HG03159 (cell line): ENCODE measurements around the gene IDH3G.

Experiments used
- ATAC-seq: cut with Tn5 transposase; IDR thresholded peaks from one replicate; pipeline ENCODE4 v1.9.1; 2021; ENCODE audit warnings: mild to moderate bottlenecking, moderate library complexity; ENCODE audit not compliant: unreplicated experiment

Gene IDH3G

DNA sequence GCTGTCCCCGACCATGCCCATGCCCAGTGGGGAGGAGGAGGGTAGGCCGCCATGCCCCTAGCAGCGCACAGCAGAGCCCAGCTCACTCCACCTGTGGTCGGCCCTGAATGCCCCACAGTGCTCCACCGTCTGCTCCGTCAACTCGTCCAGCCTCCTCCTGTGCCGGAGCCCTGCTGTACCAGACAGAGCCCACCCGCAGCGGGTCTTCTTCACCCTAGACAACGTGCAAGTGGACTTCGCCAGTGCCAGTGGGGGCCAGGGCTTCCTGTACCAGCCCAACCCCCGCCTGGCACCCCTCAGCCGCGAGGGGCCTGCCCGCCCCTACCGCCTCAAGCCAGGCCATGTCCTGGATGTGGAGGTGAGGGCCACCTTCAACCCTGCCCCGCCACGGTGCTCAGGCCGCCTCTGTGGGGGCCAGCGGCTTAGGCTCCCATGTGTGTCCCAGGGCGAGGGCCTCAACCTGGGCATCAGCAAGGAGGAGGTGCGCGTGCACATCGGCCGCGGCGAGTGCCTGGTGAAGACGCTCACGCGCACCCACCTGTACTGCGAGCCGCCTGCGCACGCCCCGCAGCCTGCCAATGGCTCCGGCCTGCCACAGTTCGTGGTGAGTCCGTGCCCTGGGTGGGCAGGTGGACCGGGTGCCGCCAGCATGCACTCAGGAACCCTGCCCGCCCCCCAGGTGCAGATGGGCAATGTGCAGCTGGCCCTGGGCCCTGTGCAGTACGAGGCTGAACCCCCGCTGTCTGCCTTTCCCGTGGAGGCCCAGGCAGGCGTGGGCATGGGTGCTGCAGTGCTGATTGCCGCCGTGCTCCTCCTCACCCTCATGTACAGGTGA lies 20.2 kb downstream of the IDH3G start:
- no peak for ATAC-seq

DNA sequence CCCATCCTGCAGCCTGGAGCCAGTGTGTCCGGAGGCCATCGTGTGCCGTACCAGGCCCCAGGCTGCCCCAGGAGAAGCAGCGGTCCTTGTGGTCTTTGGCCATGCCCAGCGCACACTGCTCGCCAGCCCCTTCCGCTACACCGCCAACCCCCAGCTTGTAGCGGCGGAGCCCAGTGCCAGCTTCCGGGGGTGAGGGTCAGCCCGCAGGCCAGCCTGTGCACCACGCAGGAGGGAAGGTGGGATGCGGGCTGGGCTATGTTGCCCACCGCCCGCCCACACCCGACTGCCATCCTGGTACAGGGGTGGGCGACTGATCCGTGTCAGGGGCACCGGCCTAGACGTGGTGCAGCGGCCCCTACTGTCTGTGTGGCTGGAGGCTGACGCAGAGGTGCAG lies 21.0 kb downstream of the IDH3G start:
- no peak for ATAC-seq

DNA sequence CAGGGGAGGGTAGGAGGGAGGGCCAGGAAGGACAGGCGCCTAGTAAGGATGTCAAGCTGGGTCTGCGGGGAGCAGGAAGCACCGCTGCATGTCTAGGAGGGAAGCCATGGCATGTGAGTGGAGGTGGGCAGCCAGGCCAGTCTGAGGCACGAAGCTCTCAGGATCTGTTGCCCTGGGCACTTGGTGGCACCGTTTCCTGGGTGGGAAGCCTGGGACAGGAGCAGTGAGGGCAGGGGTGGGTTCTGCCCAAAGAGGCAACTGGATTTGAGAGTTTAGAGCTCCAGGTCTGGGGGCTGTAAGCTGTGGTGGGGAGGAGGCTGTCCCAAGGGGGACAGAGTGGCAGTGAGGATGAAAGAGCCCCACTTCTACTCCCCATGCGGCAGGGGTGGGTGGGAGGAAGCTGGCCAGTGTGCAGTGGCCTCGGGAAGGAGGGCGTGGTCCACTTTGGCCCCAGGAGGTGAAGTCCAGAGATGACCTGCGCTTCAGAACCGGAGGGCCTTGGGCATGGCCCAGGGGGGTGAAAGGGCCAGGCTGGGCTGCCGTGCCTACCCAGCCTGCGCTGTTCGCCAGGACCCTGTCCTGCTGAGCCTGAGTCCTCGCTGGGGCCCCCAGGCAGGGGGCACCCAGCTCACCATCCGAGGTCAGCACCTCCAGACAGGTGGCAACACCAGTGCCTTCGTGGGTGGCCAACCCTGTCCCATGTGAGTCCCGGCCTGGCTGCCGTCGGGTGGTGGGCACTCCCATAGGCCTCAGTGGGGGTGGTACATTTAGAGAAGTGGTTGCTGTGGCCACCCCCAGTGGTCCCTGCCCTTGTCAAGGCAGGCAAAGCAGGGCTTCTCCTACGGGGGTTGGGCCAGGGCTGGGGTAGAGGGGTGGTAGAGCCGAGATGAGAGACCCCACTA lies 21.6 kb downstream of the IDH3G start:
- ATAC-seq = no peak

DNA sequence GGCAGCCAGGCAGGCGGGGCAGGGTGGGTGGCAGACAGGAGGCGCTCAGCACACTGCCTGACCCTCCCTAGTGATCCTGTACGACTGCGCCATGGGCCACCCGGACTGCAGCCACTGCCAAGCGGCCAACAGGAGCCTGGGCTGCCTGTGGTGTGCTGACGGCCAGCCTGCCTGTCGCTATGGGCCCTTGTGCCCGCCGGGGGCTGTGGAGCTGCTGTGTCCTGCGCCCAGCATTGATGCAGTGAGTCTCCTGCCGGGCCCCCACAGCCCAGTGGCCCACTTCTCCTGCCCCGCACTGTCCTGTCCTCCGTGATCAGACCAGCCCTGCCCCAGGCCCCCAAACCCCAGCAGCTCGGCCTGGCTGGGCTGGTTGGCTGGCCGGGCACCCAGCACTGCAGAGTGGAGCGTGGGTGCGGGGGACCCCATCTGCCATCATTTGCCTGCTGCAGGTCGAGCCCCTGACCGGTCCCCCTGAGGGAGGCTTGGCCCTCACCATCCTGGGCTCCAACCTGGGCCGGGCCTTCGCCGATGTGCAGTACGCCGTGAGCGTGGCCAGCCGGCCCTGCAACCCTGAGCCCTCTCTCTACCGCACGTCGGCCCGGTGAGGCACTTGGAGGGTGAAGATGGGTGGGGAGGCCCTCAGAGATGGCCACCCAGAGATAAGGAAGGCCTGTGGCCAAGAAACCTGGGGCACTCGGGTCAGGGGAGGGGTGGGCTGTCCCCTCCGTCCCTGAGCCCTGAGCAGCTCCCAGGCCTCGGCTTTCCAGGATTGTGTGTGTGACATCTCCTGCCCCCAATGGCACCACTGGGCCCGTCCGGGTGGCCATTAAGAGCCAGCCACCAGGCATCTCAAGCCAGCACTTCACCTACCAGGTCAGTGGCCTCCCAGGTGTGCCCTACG lies 22.5 kb downstream of the IDH3G start:
- no peak for ATAC-seq

DNA sequence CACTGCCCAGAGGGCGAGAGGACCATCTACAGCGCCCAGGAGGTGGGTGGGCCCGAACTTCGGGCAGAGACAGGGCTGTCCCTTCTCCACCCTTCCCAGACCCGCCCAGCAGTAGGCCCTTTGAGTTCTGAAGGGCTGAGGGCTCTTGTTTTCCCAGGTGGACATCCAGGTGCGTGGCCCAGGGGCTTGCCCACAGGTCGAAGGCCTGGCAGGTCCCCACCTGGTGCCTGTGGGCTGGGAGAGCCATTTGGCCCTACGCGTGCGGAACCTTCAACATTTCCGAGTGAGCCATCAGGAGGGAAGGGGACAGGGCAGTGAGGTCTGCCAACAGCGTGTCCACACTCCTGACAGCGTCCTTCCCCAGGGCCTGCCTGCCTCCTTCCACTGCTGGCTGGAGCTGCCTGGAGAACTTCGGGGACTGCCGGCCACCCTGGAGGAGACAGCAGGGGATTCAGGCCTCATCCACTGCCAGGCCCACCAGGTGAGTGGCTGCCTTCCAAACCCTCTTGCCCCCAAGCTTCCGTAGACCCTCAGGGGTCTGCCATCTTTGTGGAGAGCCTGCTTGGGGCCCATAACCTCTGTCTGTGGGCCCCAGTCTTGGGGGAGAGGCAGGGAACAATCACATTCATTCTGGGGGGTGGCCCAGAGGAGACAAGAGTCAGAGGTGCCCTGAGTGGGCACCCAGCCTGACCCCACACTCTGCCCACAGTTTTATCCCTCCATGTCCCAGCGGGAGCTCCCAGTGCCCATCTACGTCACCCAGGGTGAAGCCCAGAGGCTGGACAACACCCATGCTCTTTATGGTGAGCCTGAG lies 23.4 kb downstream of the IDH3G start:
- ATAC-seq = no peak

DNA sequence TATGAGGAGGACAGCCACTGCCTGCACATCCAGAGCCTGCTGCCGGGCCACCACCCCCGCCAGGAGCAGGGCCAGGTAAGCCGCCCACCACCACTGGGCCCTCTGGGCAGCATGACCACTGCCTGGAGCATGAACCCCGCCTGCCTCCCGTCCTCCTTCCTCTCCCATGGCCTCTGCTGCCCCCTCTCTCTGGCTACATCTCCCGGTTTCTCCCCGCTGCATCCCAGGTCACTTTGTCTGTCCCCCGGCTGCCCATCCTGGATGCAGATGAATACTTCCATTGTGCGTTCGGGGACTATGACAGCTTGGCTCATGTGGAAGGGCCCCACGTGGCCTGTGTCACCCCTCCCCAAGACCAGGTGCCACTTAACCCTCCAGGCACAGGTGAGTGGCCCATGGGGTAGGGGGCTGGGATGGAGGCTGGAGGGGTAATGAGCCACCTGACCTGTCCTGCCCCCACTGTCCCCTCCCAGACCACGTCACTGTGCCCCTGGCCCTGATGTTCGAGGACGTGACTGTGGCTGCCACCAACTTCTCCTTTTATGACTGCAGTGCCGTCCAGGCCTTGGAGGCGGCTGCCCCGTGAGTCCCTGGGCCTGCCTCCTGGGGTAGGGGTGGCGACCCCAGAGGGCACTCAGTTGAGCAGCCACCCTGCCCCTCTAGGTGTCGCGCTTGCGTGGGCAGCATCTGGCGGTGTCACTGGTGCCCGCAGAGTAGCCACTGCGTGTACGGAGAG lies 24.1 kb downstream of the IDH3G start:
- no peak for ATAC-seq

DNA sequence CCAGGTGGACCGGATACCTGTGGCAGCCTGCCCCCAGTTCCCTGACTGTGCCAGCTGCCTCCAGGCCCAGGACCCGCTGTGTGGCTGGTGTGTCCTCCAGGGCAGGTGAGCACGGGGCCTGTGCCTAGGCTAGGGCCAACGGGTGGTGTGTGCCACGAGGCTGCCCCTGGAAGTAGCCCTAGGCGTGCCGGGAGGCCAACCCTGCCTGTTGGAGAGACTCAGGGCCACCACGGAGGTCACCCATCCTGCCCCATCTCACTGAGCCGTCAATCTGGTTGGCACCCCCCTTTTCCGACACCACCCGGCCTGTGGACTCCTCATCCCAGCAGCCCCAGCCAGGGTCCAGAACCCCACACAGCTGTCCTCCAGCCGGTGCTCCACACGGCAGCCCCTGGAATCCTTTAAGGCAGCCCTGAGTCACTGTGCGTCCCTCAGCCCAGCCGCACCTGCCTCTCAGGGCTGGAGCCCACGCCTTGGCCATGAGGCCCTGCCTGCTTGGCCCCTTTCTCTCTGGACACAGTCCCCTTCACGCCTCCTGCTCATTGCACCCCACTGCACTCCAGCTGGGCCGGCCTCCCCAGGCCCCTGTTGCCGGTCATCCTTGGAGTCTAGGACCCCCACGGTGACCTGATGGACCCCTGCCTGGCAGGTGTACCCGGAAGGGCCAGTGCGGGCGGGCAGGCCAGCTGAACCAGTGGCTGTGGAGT lies 24.9 kb downstream of the IDH3G start:
- ATAC-seq = no peak

DNA sequence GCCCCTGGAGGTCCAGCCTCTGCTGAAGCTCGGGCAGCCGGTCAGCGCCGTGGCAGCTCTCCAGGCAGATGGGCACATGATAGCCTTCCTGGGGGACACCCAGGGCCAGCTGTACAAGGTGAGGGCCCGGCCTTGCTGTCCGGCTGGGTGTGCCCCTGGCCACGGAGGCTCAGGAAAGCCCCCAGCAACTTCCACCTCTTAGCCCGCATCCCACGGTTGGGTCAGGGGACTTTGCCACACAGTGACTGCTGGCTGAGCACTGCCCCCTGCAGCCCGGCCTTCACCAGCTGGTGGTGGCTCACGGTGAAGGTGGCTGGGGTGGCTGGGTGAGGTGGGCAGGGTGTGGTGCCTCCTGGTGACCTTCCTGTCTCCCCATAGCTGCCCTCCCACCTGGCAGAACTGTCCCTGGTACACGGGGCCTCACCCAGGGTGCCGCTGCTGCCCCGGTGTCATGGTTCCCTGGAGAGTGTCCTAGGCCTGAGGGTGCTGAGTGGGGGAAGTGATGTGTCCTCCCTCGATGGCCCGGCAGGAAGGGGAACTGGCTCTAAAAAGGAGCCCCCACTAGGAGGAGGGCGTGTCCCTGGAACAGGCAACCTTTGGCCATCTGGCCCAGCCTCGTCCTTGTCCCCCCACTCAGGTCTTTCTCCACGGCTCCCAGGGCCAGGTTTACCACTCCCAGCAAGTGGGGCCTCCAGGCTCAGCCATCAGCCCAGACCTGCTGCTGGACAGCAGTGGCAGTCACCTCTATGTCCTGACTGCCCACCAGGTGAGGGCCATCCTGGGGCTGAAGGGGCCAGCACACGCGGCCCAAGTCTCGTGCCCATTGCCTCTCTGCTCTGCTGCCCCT lies 25.6 kb downstream of the IDH3G start:
- no peak for ATAC-seq

DNA sequence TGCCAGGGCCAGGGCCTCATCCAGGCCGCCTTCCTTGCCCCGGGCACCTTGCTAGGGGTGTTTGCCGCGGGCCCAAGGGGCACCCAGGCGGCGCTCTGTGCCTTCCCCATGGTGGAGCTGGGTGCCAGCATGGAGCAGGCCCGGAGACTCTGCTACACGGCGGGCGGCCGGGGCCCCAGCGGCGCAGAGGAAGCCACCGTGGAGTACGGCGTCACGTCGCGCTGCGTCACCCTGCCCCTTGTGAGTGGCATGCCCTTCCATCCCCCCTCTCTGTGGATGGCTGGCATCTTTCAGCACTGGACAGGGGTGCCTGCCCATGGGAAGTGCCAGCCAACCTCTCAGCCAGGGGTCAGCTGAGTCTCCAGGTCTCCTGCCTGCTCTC lies 26.5 kb downstream of the IDH3G start:
- no peak for ATAC-seq

DNA sequence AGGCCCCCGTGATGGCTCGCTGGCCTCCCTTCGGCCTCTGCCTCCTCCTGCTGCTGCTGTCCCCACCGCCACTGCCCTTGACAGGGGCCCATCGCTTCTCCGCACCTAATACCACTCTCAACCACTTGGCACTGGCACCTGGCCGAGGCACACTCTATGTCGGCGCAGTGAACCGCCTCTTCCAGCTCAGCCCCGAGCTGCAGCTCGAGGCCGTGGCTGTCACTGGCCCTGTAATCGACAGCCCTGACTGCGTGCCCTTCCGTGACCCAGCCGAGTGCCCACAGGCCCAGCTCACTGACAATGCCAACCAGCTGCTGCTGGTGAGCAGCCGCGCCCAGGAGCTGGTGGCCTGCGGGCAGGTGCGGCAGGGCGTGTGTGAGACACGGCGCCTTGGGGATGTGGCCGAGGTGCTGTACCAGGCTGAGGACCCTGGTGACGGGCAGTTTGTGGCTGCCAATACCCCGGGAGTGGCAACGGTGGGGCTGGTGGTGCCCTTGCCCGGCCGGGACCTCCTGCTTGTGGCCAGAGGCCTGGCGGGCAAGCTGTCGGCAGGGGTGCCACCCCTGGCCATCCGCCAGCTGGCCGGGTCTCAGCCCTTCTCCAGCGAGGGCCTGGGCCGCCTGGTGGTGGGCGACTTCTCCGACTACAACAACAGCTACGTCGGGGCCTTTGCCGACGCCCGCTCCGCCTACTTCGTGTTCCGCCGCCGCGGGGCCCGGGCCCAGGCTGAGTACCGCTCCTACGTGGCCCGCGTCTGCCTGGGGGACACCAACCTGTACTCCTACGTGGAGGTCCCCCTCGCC lies 27.1 kb downstream of the IDH3G start:
- ATAC-seq = no peak

DNA sequence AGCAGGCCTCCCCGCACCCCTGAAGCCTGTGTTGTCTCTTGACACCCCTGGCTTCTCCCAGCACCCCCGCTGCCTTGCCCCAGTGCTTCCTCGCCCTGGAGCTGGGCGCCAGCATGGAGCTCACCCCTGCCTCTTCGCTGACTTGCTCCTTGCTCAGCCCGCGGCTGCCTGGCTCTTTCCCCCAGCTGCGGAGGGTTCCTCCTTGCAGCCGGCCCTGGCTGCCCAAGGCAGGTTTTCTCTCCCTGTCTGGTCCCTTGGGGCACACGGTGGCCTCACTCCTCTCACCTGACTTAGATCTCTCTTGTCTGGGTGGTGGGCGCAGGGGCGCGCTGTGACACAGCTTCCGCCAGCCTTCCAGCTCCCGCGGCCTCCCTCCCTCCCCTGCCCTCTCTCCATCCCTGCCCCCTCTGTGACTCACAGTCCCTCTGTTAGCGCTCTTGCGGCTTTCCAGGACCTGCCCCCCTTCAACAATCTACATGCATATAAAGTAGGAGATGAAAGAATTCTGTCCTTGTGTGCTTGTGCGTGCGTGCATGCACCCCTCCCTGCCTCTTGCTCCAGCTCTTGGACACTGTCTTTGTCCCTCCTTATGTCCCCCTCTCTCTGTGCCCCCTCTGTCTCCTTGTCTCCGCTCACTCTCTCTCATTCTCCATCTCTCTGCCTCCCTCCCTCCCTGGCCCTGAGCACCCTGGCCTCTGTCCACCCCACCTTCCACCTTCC lies 27.9 kb downstream of the IDH3G start:
- ATAC-seq = no peak

DNA sequence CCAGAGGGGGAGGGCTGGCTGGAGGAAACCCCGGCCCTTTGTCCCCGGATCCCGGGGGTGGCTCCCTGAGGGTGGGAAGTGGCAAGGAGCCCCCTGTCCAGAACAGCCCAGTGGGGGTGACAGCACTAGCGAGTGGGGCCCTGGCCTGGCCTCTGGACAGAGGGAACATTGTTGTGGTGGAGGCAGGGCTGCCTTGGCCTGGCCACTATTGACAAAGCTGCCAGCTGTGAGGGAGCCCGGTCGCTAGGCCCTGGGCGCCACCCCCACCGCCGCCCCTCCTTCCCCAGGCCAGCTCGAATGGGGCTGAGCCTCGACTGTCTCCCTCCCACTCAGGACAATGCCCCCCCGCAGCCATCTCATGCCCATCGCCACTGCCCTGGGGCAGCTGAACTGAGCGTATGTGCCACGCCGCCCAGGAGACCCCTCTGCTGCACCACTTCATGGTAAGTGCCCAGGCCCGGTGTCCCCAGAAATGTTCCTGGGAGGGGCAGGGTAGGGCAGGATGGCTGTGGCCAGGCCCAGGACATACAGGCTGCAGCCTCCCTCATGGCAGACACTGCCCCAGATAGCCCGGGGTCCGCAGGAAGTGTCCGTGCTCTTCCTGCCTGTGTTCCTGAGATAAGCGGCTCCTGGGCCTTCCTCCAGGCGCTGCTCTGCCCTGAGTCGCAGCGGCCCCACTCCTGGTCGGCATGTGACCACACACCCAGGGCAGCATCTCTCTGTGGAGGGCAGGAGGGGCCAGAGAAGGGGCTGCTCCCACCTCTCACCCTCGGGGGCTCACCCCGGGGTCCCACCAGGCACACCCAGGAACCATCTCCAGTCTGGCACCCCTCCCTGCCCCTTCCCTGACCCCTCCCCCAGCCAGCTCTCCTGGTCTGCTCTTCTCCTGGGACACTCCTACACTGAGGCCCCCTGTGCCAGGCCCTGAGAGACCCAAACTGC lies 28.8 kb downstream of the IDH3G start:
- no peak for ATAC-seq

DNA sequence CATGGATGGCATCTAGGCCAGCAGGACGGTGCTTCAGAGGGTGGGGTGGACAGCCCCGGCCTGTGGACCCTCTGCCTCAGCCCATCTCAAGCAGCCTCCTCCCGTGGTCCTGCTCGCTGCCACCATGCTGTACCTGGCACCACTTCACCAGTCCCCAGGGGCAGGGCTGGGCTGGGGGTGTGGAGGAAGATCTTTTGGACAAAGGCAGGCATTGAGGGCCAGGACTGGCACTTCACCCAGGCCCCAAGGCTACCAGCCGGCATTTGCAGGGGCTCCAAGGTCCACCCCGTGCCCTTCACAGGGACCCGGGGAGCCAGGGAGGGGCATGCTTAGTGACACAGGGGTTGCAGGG lies 29.4 kb downstream of the IDH3G start:
- no peak for ATAC-seq

DNA sequence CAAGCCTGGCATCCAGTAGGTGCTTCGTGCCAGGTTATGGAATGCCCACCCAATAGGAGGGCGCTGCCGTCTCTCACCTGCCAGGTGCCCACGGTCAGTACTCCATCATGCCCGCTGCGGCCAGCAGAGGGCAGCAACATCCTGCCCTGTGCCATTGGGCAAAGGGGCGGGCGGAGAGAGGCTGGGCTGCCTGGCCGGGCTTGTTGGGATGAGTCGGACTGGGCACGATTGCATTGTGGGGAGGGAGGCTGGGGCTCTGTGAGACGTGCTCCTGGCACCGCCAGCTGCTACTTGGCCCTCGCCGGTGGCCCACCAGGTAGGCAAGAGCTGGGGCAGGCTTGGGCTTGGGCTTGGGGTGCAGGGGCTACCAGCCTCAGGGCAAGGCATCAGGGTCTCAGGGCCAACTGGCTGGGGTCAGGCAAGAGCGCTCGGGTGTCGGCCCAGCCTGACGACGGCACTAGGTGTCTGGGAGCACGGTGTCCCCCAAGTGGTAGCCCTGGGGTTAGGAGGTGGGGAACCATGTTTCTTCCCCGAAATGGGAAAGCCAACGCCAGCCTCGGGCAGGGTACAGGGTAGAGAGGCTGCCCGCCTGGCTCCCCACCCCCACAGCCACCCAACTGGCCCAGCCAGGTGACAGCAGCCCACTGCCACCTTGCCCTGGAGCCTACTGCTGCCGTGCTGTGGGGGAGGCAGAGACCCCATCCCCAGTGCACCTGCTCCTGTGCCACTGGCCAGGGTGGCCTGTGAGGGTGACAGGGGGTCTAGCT lies 30.0 kb downstream of the IDH3G start, which contains the start of gene PLXNB3:
TSS of gene PLXNB3 (plus strand) at position 261 of the 767 bp plus-strand sequence. CDS start 1,287 bp downstream, outside the sequence.
- ATAC-seq = no peak
